ENCODE results near the gene TEPSIN.

- TF ChIP-seq CTCF (IDR thresholded peaks at IDR 0.05; ENCODE audit: insufficient read depth, low read length) (no peak), POLR2AphosphoS5 (IDR thresholded peaks at IDR 0.05; ENCODE audit: low read depth) (no peak), SPI1 (IDR thresholded peaks at IDR 0.05; ENCODE audit: borderline replicate concordance, low read depth) (no peak), GABPA (IDR thresholded peaks at IDR 0.05; ENCODE audit: low read depth) (no peak)
Measured at GRCh38 chr17:81261582-81262336, 22.9 kb upstream of the TEPSIN start.
